Lung microvascular endothelial cell (primary cell): ENCODE data around the gene PELI2. TPM values are rescaled to one million over a fixed set of nuclear protein-coding genes. Genes with fewer than 3 reads are reported as not detected.
A peak's percentile ranks its signal among the peaks of the same experiment; 100 is the strongest.

ENCODE experiments used
- DNase-seq, 2 donors: peaks; one replicate each; pipeline versions ENCODE4 v3.0.0 to v3.0.0-alpha.2; 2010; ENCODE audit warnings: low read depth in 2 of 2
- total RNA-seq: library from RNA; depleted of rRNA; stranded (reverse); fragments of >200 nt; gene quantifications from 2 replicates; pipeline ENCODE4 v1.2.1, GENCODE V29; 2014

PELI2 gene
- total RNA-seq, 1 donor from 2014 or later = 17.5 TPM

DNA sequence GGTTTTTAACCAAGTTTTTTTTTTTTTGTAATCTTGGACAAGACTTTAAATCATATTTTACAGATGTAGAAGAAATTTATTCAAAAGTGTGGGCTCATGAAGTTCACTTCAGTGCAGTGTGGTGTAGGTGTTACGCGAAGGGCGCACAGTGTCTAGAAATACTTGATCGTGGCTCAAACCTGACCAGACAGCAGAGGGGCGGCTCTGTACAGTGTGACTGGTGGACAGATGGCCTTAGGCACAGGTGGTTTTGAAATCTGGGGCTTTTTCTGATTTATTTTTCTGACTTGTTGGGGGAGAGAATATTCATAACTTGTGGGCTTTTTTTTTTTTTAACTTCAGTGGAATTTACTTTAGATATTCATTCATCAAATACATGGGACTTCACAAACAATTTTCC, 179.2 kb downstream of the PELI2 start:
- no peak for DNase-seq

DNA sequence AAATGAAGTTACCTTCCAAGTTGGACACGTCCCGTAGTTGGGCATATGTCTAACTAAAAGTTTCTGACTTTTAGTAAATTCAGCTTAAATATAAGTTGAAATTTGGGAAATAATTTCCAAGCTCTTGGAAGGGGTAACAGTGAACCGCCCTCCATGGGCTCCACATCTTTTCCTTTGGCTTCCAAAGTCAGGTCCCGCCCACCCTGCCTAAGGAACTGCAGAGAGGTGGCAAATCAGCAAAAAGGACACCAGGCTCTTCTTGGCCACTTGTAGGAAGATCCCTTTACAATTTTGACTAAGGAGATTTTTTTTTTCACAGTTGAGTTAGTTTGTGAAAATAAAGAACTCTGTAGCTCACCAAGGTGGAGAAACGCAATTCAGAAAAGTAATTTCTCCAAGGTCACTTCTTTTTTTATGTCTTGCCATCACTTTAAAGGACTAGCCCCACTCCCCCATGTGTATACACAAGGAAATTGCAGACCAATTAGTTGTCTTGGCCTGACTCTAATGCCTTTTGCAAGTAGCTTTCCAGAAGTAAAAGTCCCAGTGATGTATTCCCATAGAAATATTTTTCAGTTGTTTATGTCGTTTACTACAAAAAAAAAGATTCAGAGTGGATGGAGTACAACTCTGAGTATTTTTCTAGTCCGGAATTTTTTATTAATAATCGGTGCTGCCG, 181.2 kb downstream of the PELI2 start:
- DNase-seq = no peak

DNA sequence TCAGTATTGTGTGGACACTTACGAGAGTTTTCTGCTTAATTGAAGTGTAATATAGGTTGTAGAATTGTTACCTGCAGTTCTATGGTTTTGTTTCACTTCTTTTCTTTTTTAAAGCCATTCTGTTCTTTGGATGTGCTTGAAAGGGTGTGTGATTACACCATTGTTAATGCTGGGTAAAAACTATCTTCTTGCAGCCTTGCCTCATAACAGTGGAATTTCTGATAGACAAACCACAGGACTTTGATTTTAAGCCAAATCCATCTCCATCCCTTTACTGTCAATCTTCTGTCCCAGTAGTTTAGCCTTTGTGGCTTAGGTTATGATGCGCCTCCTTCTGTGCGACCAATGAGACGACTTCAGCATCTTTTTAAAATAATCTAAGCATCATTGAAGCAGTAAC, 182.3 kb downstream of the PELI2 start:
- no peak for DNase-seq

DNA sequence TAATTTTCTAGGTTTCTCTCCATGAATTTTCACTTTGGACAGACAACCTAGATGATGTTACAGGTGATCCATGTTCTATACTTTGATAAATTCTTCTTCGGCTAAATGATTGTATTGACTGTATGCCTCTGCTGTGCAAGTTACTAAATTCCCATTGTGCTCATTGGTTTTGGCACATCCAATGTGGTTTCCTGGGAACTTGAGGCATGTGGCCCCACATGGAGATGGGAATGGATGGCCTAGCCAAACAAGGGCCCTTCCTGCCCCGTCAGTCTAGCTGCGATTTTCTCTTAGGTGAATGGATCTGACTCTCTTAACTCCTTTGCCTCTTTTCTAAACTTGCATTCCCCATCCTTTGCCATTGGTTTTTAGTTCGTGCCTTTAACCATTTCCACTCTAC, 186.2 kb downstream of the PELI2 start:
- no peak for DNase-seq

DNA sequence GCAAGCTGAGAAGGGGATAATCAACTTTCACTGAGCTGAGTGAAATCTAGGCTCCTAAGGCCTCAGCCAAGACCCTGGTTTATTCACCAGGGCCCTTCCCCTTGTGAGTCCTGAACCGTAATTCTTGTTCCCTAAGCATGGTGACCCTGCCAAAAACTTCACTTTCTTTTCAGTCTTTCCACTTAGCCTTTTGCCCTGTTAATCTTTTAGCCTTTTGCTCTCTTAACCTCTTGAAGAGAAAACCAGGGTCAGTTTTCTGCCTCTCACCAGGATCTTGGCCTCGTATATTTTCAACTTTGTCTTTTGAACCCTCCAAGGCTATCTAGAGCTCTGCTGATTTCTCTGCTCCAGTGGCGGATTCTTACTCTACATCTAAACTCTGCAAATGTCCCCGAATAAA, 191.0 kb downstream of the PELI2 start:
- no peak for DNase-seq

DNA sequence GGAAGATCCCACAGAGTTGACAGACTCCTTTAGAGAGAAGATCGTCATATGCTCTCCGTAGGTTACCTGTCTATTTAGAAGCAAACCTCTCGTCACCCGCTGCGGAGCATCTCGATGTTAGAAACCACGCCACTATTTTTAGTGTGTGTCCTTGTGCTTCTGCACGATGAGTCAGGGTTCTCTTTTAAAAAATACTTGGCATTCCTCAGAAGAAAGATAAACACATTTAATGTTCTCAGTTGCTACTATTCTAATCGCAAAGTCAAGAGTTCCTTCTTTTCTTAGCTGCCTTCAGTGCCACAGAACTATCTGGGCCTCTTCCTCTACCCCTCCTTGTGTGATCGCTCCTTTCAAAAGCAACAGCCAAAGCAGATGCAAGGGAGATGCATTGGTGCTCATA, 192.4 kb downstream of the PELI2 start:
- no peak for DNase-seq

DNA sequence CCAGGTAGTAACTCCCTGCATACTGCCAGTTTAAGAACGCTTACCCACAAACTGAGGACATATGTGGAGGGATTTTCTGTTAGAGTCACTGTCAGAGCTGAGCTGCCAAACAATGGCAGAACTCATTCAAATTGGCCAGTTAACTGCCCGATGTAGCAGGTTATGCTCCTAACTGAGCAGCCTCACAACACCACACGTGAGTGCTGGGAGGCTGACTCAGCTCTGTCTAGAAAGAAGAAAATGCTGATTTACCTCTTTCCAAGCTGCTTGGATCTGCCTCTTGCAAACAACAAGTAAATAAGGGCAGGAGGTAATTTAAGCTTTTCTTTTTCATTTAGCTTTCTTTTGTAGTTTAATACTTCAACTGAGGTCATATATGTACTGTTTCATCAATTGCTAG, 195.6 kb downstream of the PELI2 start:
- no peak for DNase-seq

DNA sequence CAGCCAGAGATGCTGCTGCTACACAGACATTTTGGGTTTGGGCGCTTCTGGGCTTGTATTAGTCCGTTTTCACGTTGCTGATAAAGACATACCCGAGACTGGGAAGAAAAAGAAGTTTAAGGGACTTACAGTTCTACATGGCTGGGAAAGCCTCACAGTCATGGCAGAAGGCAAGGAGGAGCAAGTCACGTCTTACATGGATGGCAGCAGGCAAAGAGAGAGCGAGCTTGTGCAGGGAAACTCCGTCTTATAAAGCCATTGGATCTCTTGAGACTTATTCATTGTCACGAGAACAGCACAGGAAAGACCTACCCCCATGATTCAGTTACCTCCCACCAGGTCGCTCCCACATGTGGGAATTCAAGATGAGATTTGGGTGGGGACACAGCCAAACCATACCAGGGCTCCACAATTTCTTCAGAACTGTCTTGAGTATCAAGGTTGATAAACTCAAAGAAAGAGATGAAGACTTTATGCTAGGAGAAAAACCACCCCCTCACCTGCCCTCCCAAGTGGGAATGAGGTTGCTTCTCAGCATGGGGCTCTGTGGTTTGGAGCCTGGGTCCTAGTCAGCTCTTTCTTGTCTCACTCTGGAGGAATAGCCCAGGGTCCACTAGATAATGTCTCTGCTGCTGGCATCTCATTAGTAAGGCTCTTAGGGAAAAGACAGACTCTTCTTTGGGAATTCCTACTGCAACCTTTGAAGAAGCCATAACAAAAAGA, 200.3 kb downstream of the PELI2 start:
- DNase-seq = no peak

DNA sequence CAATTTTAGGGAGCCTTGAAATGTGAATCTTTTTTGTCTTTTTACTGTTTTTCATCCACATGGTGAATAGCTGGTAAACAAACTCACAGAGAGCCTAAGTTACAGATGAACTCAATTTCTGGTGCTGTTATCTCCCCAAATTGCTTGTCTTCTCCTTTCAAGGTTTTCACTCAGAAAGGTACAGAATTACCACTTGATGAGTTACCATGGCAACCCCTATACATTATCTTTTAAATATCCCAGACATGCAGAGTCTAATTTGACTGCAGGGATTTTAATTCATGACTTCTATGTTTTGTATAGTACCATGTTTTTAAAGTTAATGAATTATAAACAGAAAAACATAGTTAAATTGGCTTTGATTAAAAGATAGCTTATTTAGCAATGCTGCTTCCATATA, 203.7 kb downstream of the PELI2 start:
- no peak for DNase-seq

DNA sequence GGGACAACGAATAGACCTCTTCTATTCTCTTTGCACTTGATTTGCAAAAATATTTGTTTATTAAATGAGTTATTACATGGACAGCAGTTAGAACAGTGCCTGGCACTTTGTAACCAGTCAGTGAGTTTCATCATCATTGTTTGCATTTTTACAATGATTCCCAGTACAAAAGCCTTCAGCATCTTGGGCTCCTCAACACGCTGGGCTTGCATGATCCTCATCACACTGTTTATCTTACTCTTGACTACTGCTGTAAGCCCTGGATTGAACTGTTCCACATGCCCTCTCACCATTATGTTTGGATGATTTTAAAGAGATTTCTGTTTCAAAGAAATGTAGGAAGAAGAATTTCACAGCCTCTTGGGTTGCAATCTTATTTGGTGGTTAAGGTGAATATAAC, 204.3 kb downstream of the PELI2 start:
- no peak for DNase-seq

DNA sequence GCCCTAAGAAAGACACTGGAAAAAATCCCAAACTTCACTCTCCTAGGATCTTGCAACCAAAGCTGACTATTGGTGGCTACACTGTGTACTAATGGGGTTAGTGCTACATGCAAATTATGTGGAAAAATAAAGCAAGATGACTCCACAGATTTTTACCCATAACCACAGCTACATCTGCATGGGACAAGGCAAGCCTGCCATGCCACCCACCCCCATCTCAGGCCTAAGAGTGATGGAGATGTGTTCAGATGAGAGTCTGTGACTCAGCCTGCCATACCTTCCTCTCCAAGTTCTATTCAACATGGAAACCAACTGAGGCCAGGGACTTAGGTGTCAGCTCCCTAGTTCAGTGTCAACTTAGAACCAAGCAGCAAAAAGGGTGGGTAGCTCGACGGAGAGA, 206.2 kb downstream of the PELI2 start:
- DNase-seq = no peak

DNA sequence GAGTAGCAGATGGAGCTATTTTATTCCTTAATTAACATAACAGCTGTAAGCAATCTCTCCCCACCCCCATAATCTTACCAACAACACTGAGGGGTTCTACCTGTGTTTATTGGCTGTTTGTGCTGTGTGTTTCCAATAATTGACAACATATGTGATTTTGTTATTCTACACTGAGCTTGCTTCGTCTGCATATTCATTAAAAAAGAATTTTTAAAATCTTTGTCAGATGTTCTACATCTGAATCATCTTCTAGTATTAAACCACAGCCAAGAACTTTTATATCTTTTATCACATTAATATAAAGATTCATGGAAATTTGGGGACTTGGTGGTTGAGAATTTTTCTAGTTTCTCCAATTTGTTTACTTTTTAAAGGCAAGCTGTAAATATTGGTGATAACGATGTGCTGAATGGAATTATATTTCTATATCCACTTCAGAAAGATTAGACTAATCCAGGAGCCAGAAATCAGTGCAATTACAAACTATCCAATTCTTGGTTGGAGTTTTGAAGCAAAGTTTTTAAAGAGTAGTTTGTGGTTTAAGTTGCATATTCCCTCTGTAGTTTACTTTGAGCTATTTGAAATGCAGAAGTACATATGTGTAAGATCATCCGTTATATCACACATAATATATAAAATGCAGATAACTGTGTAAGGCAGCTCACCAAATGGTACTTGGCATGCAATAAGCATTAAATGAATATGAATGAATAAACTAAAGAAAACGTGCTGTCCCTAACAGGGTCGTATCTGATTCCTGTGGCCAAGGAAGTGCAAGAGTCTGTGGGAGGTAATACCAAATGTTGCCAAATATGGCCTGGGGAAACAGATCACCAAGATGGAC, 206.9 kb downstream of the PELI2 start:
- DNase-seq = no peak

DNA sequence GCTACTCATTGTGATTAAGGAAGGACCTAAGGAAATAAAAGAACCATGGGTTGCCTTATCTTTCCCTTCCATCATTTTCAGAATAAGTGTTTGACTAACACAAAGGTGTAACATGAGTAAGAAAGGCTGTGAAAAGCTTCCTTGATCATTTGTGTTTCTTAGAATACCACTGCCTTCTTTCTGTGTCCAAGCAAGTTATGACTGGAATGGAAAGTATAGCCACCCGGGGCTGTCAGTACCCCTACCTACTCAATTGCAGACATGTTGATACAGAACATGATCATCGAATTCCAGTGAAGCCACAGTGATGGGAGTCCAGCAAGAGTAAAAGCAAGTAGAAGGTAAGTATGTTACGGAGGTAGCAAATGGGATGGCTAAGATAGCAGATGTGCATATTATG, 209.8 kb downstream of the PELI2 start:
- DNase-seq = no peak

DNA sequence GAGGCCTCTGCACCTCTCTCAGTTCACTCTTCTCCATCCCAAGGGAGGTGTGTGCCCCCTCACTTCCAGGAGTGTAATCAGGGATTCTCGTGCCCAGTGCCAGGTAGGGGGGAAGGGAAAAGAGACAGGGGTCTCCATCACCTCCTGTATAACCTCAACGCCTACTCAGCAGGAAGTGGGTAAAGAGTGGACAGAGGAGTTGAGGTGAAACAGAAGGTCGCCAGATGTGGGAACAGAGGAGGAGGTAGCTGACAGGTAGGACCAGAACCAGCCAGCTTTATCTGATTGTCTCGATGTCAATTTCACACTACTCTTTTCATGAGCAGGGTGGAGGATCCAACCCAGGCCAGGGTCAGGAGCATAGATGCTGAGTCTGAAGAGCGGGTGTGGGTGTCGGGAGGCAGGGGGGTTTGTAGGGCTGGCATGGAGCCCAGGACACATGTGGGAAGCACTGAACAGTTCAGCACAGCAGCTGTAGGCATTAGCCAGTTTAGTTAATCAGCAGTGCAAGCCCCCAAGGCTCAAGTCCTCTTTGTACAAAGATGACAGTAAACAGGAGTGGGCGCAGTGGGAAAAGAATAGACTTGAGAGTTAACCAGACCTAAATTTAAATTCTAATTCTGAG, 213.5 kb downstream of the PELI2 start:
- DNase-seq = no peak

DNA sequence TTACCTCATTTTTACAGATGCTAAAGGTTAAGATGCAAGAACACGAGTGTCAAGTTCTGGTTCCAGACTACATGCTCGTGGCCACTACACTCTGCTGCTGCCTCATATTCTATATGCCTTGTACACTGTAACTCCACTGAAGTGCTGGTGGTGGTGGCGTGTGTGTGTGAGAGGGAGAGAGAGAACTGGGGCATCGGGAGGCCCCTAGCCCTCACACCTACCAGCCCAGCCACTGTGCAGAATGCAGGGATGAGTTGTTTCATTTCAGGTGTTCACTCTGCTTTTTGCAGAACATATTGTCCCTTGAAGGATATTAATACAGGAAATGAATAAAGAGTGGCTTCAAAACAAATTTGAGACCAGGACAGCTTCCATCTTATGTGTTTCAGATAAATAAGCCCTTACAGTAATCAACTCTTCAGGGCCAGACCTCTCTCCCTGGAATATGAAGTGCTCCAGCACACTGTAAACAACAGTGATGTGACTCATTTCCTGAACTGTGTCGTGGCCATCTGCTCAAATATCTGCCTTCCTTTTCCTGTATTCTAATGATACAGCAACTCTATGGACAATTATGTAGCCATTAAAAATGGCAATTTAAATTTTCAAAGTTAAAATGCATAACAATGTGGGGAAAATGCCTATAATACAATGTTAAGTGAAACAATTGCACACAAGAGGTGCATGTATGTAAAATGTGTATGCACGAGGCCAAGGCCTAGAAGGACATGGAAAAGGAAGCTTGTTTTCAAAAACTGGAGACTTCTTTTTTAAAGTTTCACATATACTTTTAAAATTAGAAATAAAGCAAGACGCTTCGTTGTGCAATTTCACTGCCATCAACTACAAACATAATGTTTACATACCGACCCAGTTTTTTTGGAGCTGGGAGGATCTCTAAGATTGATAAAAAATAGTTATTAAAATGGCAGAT, 215.4 kb downstream of the PELI2 start:
- peak; percentile 87 to 93 for DNase-seq

DNA sequence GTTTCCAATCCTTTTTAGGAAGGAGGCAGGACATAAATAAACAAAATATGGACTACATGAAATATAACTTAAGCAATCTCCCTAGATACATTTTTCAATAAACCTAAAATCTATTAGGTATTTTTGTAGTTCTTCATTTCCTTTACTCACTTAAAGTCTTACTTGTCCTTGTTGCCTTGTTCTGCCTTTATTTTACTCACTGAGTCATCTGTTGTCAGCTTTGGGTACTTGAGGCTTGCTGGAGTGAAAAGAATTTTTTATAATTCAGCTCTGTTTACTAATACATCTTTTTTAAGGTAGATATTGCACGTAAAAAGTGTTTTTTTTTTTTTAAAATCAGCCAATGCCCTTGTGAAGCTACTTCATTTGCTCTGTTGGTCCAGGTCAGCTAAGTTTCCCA, 216.2 kb downstream of the PELI2 start:
- DNase-seq = peak in 1 of 2 donors; percentile 41

DNA sequence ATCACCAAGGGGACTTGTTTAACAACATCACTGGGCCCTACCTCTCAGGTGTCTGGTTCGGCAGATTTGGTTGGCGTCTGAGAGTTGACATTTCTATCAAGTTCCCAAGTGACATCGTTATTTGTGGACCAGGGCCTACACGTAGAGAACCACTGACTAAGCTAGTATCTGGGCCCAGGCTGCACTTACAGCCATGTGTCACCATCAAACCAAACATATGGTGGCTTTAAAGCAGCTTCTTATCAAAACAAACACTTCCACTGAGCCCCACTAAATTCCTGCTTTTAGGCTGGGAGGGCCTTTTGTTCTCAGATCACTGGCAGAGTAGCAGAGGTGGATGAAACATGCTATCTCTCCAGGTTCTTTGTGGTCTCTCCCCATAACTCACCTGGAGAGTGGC, 220.5 kb downstream of the PELI2 start:
- DNase-seq = no peak

DNA sequence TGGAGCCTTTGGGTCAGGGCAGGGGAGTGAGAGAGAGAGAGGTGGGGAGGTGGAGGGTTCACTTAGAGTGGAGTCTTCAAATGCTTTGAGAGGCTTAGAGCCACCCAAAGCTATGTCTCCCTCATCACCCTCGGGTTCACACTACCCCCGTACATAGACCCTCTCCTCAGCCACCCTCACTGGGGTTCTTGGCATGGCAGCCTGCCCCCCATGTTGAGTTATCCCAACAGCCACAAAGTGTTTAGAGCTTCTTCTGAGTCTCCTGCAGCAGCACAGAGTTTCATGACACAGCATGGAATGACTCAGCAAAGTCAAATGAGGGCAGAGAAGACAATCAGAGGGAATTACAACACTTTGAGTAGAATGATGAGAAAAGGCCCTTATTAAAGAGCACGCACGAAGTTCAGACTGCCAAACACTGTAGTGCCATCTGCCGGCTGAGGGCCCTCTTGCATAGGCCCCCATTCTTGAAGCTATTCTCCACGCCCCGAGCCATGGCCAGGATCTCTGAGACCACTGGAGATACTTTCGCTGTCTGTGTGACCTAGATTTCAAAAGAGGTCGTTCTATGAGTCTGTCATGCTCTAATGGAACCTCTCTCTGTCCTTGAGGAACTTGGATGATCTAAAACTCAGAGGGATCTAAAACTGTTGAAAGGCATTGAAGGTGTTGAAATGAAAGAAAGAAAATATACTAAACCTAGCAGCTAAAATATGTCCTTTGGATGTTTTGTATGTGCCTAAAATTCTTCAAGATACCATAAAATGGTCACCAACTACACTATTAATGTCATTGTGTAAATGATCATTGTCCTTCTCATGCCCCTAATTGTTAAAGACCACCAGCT, 221.9 kb downstream of the PELI2 start:
- DNase-seq = peak; percentile 83 to 94

DNA sequence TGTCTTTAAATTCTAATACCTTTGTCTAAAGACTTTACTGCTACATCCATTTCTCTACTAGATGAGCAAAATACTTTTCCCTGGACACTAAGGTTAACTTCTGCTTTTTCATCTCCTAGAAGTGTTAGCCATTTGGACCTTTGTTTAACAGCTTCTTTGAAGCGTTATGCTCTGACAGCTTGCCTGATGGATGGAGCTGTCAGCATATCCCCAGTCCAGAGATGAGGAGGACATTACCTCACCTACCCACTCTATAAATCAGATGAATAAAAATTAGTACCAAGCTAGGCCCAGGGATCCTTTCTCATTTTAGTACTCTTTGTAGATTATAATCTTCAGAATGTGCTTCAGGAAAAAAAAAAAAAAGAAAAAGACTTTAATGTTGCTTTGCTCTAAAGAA, 222.7 kb downstream of the PELI2 start:
- DNase-seq = peak in 1 of 2 donors; percentile 49
